A549 (cell line): ENCODE data around the gene RBM12. TPM values are rescaled to one million over a fixed set of nuclear protein-coding genes. Genes with fewer than 3 reads are reported as not detected.

Experiments
- BCL3 ChIP-seq: fragments of >200 bp; sonication (Bioruptor Twin); formaldehyde crosslinking; IDR thresholded peaks from 3 replicates; pipeline ENCODE4 v1.6.1; 2016
- BHLHE40 ChIP-seq: IDR thresholded peaks from 2 replicates; pipeline ENCODE4 v1.6.1; 2012; ENCODE audit warnings: low read depth, low read length, inconsistent platforms
- CBX8 ChIP-seq: fragments of 200-600 bp; sonication (generic); IDR thresholded peaks from 2 replicates; pipeline ENCODE4 v1.6.1; 2016
- E2F6 ChIP-seq: IDR thresholded peaks from 2 replicates; pipeline ENCODE4 v1.6.1; 2012; ENCODE audit warnings: low read depth, borderline replicate concordance
- EHMT2 ChIP-seq: fragments of 200-600 bp; sonication (generic); IDR thresholded peaks from 2 replicates; pipeline ENCODE4 v1.6.1; 2016; ENCODE audit warnings: antibody characterized with exemption, low read depth, mild to moderate bottlenecking, moderate library complexity
- GATA3 ChIP-seq: IDR thresholded peaks from 2 replicates; pipeline ENCODE4 v1.6.1; 2012; ENCODE audit warnings: borderline replicate concordance
- HES2 ChIP-seq: fragments of >200 bp; sonication (Bioruptor Twin); formaldehyde crosslinking; IDR thresholded peaks from 2 replicates; pipeline ENCODE4 v1.6.1; 2016
- HOXA7 ChIP-seq: fragments of 250-450 bp; sonication (Bioruptor Pico); IDR thresholded peaks from 2 replicates; pipeline ENCODE4 v1.5.0; 2020; ENCODE audit warnings: mild to moderate bottlenecking, moderate library complexity
- HOXB5 ChIP-seq: fragments of 250-450 bp; sonication (Bioruptor Pico); IDR thresholded peaks from 2 replicates; pipeline ENCODE4 v1.5.0; 2020; ENCODE audit warnings: mild to moderate bottlenecking, moderate library complexity
- JUNB ChIP-seq: fragments of >200 bp; sonication (Bioruptor Twin); formaldehyde crosslinking; IDR thresholded peaks from 2 replicates; pipeline ENCODE4 v1.6.1; 2016
- MAX ChIP-seq: IDR thresholded peaks from 2 replicates; pipeline ENCODE4 v1.6.1; 2012
- NFE2L2 ChIP-seq: fragments of 150-350 bp; conservative IDR thresholded peaks from 2 replicates; pipeline ENCODE4 v1.6.1; 2014; ENCODE audit warnings: low read length
- NR3C1 ChIP-seq: fragments of >200 bp; sonication (Bioruptor Twin); formaldehyde crosslinking; IDR thresholded peaks from 3 replicates; pipeline ENCODE4 v1.6.1; 2017
- PBX3 ChIP-seq: IDR thresholded peaks from 2 replicates; pipeline ENCODE4 v1.6.1; 2012
- POLR2A ChIP-seq: IDR thresholded peaks from 2 replicates; pipeline ENCODE4 v1.6.1; 2012; ENCODE audit warnings: mild to moderate bottlenecking, low read length
- POLR2AphosphoS2 ChIP-seq: conservative IDR thresholded peaks from 2 replicates; pipeline ENCODE4 v1.6.1; 2012; ENCODE audit warnings: low read length, improper control_type of control experiment, inconsistent platforms
- RCOR1 ChIP-seq: fragments of 150-350 bp; IDR thresholded peaks from 2 replicates; pipeline ENCODE4 v1.6.1; 2014; ENCODE audit warnings: antibody characterized with exemption, low read length, low read depth
- REST ChIP-seq: fragments of 200-600 bp; sonication (generic); IDR thresholded peaks from 2 replicates; pipeline ENCODE4 v1.6.1; 2016; ENCODE audit warnings: antibody characterized with exemption, mild to moderate bottlenecking, moderate library complexity
- RFX5 ChIP-seq: fragments of 450-650 bp; IDR thresholded peaks from 2 replicates; pipeline ENCODE4 v1.7.1; 2014; ENCODE audit warnings: antibody characterized with exemption, mild to moderate bottlenecking, moderate library complexity
- RNF2 ChIP-seq: fragments of 200-600 bp; sonication (generic); IDR thresholded peaks from 2 replicates; pipeline ENCODE4 v1.6.1; 2016; ENCODE audit warnings: low read depth, mild to moderate bottlenecking, antibody characterized with exemption, moderate library complexity, borderline replicate concordance
- SREBF2 ChIP-seq: fragments of 450-650 bp; IDR thresholded peaks from 2 replicates; pipeline ENCODE4 v1.6.1; 2014; ENCODE audit warnings: mild to moderate bottlenecking, moderate library complexity
- TFCP2L1 ChIP-seq: fragments of 250-450 bp; sonication (Bioruptor Pico); IDR thresholded peaks from 2 replicates; pipeline ENCODE4 v1.5.0; 2021; ENCODE audit warnings: mild to moderate bottlenecking
- USF2 ChIP-seq: fragments of 450-650 bp; IDR thresholded peaks from 2 replicates; pipeline ENCODE4 v1.6.1; 2014; ENCODE audit warnings: antibody characterized with exemption
- ZC3H11A ChIP-seq: fragments of 450-650 bp; IDR thresholded peaks from 2 replicates; pipeline ENCODE4 v1.6.1; 2014; ENCODE audit warnings: antibody characterized with exemption, mild to moderate bottlenecking
- ZFP36 ChIP-seq: fragments of 450-650 bp; IDR thresholded peaks from 2 replicates; pipeline ENCODE4 v1.6.1; 2014; ENCODE audit warnings: borderline replicate concordance; ENCODE audit not compliant: partially characterized antibody
- ZNF302 ChIP-seq: fragments of 250-450 bp; sonication (Bioruptor Pico); IDR thresholded peaks from 2 replicates; pipeline ENCODE4 v1.9.0; 2021; ENCODE audit warnings: inconsistent platforms, mild to moderate bottlenecking, moderate library complexity
- polyA plus RNA-seq, 4 experiments: library from polyadenylated mRNA; depleted of rRNA in 3 of 4; stranded (reverse); fragments of >200 nt; fragmentation: RNase III in 1 of 4; extraction: RNeasy Plus Mini Kit Qiagen cat#74134 plus additional on column Dnase treatment in 1 of 4; gene quantifications; 2 replicates in 3 of 4; 3 replicates in 1 of 4; pipeline ENCODE4 v1.2.3, GENCODE V29; 2011 to 2017

Gene RBM12
- polyA plus RNA-seq, 2 of the 4 experiments (the other 2 are of a cell fraction) = 49.9 to 119 TPM

GRCh38 chr20:35619196-35620095 is 45.3 kb downstream of the RBM12 start (continued):
- no peak for TF ChIP-seq GATA3
- TF ChIP-seq HOXB5 (CRISPR knock-in tag) = no peak
- TF ChIP-seq USF2 = peak; percentile 33
- no peak for TF ChIP-seq PBX3
- no peak for TF ChIP-seq HES2
- TF ChIP-seq HOXA7 = no peak
- TF ChIP-seq RCOR1 = no peak
- peak; percentile 37; the same call in 1 of the 2 replicates for TF ChIP-seq POLR2A
- TF ChIP-seq CBX8 = no peak
- 0 out of 2 replicates have a peak, but pooled peaks have one; percentile 3 for TF ChIP-seq NFE2L2
- no peak for TF ChIP-seq ZNF302
- no peak for TF ChIP-seq TFCP2L1 (CRISPR knock-in tag)
- no peak for TF ChIP-seq JUNB
- TF ChIP-seq BCL3 = no peak
- no peak for TF ChIP-seq EHMT2
- TF ChIP-seq RNF2 = no peak
- no peak for TF ChIP-seq ZFP36
- no peak for TF ChIP-seq RFX5
- no peak for TF ChIP-seq SREBF2
- TF ChIP-seq POLR2AphosphoS2 = no peak
- peak; percentile 63; the same call in 1 of the 2 replicates for TF ChIP-seq E2F6
- TF ChIP-seq ZC3H11A = no peak
- TF ChIP-seq REST = no peak
- TF ChIP-seq MAX = peak; percentile 91
- no peak for TF ChIP-seq BHLHE40
- no peak for TF ChIP-seq NR3C1
